BLaER1 treated with 17β-estradiol and CSF1 and Interleukin-3, amounts not matched to agents 10 nM and 100 nM (cell line): ENCODE measurements around the gene ACY1.

Source experiments
- H3K27ac ChIP-seq, 11 experiments: shearing (Covaris generic); formaldehyde crosslinking; 2 replicates each; pipeline ENCODE4 v1.8.1; 2022
- H3K27me3 ChIP-seq, 11 experiments: shearing (Covaris generic); formaldehyde crosslinking; 2 replicates each; pipeline ENCODE4 v1.8.1; 2022
- H3K36me3 ChIP-seq, 11 experiments: shearing (Covaris generic); formaldehyde crosslinking; 2 replicates each; pipeline ENCODE4 v1.8.1; 2022
- H3K4me1 ChIP-seq, 10 experiments: shearing (Covaris generic); formaldehyde crosslinking; 2 replicates each; pipeline ENCODE4 v1.8.1; 2022
- H3K4me2 ChIP-seq, 11 experiments: shearing (Covaris generic); formaldehyde crosslinking; 2 replicates each; pipeline ENCODE4 v1.8.1; 2022
- H3K4me3 ChIP-seq, 10 experiments: shearing (Covaris generic); formaldehyde crosslinking; 2 replicates each; pipeline ENCODE4 v1.8.1; 2022
- H3K9ac ChIP-seq, 11 experiments: shearing (Covaris generic); formaldehyde crosslinking; 2 replicates each; pipeline ENCODE4 v1.8.1; 2022
- H3K9me3 ChIP-seq, 11 experiments: shearing (Covaris generic); formaldehyde crosslinking; replicated peaks in 1 of 11; 2 replicates each; pipeline ENCODE4 v1.8.1; 2022
- H4K20me1 ChIP-seq, 11 experiments: shearing (Covaris generic); formaldehyde crosslinking; 2 replicates each; pipeline ENCODE4 v1.8.1; 2022
- Cebpa-rat ChIP-seq, 11 experiments: shearing (Covaris generic); IDR thresholded peaks; 2 replicates each; pipeline ENCODE4 v1.8.1; 2022

Gene ACY1

DNA sequence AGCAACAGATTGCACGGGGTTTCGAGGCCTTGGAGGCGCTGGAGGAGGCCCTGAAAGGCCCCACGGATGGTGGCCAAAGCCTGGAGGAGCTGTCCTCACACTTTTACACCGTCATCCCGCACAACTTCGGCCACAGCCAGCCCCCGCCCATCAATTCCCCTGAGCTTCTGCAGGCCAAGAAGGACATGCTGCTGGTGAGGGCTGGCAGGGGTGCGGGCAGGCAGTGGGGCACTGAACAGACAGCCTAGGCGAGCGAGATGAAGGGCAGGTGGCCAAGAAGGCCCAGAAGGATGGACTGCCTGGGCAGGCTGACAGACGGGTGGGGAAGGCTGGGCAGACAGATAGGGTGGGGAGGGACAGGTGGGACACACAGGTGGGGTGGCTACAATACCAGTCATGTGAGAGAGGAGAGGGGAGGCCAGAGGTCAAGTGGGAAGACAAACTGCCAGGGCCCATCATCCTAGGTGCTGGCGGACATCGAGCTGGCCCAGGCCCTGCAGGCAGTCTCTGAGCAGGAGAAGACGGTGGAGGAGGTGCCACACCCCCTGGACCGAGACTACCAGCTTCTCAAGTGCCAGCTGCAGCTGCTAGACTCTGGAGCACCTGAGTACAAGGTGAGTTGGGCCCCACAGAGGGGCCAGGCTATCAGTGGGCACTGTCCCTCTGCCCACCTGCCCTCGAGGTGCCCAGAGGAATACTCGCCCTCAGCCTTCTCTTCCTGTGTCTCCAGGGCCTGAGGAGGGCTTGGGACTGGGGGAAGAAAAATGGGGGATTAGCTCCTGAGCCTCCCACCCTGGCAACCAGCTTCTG, 38.1 kb upstream of the ACY1 start:
- Histone ChIP-seq H3K4me3 (no peak overlapping the region), H3K4me1 (peaks cover 23 to 31% (median 28%) of the 10 kb centered on the region in 10 experiments), H3K4me2 (no peak overlapping the region), H3K9me3 (no peaks in the 10 kb centered on the region), H3K36me3 (peaks cover 0 to 3% (median 0%) of the 10 kb centered on the region in 11 experiments; a peak in 2 of 22 replicates), H3K27me3 (no peaks in the 10 kb centered on the region), H3K9ac (no peak overlapping the region), H3K27ac (no peak overlapping the region), H4K20me1 (peaks cover 0 to 14% (median 7%) of the 10 kb centered on the region in 11 experiments; a peak in 15 of 22 replicates)
- TF ChIP-seq Cebpa-rat (IDR thresholded peaks at IDR 0.05) = no peak

DNA sequence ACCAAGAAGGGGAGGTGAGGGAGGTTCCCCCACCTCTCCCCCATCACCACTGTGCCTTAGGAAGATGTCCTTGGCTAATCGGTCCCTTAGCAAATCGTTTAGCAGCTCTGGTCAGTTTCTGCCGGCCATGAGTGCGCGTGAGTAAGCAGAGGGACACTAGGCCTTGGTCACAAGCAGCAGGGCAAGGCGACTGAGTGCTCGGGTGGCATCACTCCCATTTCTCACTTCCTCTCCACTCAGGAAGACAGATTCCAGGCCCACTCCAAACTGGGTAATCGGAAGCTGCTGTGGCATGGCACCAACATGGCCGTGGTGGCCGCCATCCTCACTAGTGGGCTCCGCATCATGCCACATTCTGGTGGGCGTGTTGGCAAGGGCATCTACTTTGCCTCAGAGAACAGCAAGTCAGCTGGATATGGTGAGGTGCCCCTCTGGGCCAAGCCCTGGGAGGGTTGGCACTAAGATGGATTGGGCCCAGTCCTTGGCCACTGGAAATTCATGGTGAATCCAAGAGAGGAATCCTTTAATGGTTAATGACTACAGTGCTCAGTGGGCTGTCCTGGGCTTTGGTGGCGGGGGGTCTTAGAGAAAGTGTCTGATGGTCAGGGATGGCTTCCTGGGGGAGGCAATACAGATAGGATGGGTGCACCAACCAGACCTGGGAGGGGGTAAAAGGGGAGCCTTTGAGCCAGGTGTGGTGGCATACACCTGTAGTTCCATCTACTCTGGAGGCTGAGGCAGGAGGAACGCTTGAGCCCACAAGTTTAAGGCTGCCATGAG, 37.2 kb upstream of the ACY1 start:
- no peaks in the 10 kb centered on the region for H3K9me3 ChIP-seq
- no peak for TF ChIP-seq Cebpa-rat (IDR thresholded peaks at IDR 0.05)
- peaks cover 14 to 22% (median 20%) of the 10 kb centered on the region in 10 experiments for H3K4me1 ChIP-seq
- peaks cover 0 to 5% (median 0%) of the 10 kb centered on the region in 11 experiments; a peak in 3 of 22 replicates for H4K20me1 ChIP-seq
- no peak overlapping the region for H3K4me2 ChIP-seq
- H3K9ac ChIP-seq = no peak overlapping the region
- no peaks in the 10 kb centered on the region for H3K27me3 ChIP-seq
- H3K36me3 ChIP-seq = no peaks in the 10 kb centered on the region; a peak in 1 of 22 replicates
- H3K27ac ChIP-seq = no peak overlapping the region
- H3K4me3 ChIP-seq = no peak overlapping the region

DNA sequence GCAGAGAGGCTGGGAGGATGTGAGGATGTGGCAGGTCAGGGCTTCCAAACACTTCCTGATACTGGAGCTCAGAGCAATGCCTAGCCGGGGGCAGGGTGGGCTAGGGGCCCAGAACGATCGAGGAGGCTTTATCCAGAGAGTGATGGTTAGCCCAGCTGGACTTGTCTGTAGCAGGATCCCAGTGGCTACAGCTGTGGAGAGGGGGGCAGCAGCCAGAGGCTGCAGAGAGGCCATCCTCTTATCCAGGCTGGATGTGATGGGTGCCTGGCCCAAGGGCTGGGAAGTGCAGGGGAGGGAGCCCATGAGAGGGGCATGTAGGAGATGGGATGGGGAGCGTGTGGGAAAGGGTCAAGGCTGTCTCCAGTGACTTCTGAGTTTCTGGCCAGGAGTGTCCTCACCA, 36.5 kb upstream of the ACY1 start:
- H3K4me1 ChIP-seq = peaks cover 12 to 22% (median 19%) of the 10 kb centered on the region in 10 experiments
- H3K36me3 ChIP-seq = no peaks in the 10 kb centered on the region; a peak in 1 of 22 replicates
- H3K27me3 ChIP-seq = no peaks in the 10 kb centered on the region
- TF ChIP-seq Cebpa-rat (IDR thresholded peaks at IDR 0.05) = no peak
- no peak overlapping the region for H3K9ac ChIP-seq
- H3K27ac ChIP-seq = no peak overlapping the region
- H4K20me1 ChIP-seq = no peaks in the 10 kb centered on the region
- H3K9me3 ChIP-seq = no peaks in the 10 kb centered on the region
- no peak overlapping the region for H3K4me2 ChIP-seq
- no peak overlapping the region for H3K4me3 ChIP-seq

DNA sequence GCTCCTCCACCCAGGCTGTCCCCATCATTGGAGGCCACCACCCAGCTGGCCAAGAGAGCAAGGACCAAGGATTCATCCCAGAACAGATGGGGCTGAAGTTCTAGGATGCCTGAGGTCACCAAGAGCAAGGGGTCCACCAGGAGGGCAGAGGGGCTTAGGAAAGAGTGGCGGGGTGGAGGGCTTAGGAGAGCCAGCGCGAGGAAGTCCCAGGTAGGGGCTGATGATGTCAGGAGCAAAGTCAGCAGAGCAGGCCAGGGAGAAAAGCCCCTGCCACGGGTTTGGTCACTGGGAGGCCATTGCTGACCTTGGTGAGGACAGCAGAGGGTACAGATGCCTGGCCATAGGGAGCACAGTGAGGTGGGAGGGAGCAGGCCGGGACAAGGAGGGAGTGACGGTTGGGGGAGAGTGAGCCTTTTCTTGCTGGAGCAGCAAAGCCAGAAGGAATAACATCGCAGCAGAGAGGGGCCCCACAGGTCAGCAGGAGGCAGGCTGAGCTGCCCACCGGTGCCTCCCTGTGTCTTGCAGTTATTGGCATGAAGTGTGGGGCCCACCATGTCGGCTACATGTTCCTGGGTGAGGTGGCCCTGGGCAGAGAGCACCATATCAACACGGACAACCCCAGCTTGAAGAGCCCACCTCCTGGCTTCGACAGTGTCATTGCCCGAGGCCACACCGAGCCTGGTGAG, 36.0 kb upstream of the ACY1 start:
- Histone ChIP-seq H3K36me3 (no peaks in the 10 kb centered on the region; a peak in 1 of 22 replicates), H3K4me3 (no peak overlapping the region), H3K9ac (no peak overlapping the region), H4K20me1 (no peaks in the 10 kb centered on the region), H3K4me2 (no peak overlapping the region), H3K27me3 (no peaks in the 10 kb centered on the region), H3K9me3 (no peaks in the 10 kb centered on the region), H3K27ac (no peak overlapping the region), H3K4me1 (peaks cover 10 to 19% (median 17%) of the 10 kb centered on the region in 10 experiments)
- TF ChIP-seq Cebpa-rat (IDR thresholded peaks at IDR 0.05) = no peak

DNA sequence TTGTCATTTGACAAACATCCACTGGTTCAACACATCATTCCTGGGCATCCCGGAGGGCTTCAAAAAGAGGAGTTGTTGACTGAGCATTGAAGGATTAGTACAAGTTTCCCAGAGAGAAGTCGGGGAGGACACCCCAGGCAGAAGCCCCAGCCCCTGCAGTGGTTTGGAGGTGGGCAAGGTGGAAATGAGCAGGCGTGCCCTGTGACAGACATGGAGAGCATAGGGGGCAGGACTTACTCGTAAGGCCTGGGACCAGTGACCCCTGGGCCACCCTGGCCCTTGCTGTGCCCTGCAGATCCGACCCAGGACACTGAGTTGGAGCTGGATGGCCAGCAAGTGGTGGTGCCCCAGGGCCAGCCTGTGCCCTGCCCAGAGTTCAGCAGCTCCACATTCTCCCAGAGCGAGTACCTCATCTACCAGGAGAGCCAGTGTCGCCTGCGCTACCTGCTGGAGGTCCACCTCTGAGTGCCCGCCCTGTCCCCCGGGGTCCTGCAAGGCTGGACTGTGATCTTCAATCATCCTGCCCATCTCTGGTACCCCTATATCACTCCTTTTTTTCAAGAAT, 35.2 kb upstream of the ACY1 start:
- Histone ChIP-seq H3K27ac (no peak overlapping the region), H3K4me2 (no peak overlapping the region), H3K9ac (no peak overlapping the region), H3K4me3 (no peak overlapping the region), H3K27me3 (peaks cover 0 to 2% (median 0%) of the 10 kb centered on the region in 11 experiments; a peak in 2 of 22 replicates), H3K4me1 (peaks cover 3 to 12% (median 10%) of the 10 kb centered on the region in 10 experiments), H3K9me3 (no peaks in the 10 kb centered on the region), H4K20me1 (no peaks in the 10 kb centered on the region), H3K36me3 (no peaks in the 10 kb centered on the region; a peak in 1 of 22 replicates)
- TF ChIP-seq Cebpa-rat (IDR thresholded peaks at IDR 0.05) = no peak

DNA sequence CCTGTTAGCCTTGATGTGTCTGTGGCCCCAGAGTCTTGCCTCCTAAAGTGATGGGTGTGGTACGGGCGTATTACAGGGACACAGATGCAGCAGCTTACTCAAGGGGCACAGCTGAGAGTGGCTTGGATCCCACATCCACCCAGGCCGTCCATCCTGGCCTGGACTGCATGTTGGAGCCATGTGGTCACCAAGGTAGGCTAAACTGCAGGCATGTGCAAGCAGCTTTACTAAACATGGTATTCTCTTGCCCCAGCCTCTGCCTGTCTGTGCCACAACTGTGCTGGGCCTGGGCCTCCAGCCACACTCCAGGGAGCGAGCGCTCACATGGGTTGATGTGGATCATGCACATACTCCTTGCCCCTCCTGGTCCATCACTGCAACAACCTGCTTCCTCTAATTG, 34.2 kb upstream of the ACY1 start:
- Histone ChIP-seq H4K20me1 (no peaks in the 10 kb centered on the region), H3K9me3 (no peaks in the 10 kb centered on the region), H3K9ac (no peak overlapping the region), H3K27ac (no peak overlapping the region), H3K4me1 (peaks cover under 1 to 8% (median 5%) of the 10 kb centered on the region in 10 experiments; a peak in 15 of 20 replicates), H3K4me2 (no peak overlapping the region), H3K36me3 (no peaks in the 10 kb centered on the region; a peak in 1 of 22 replicates), H3K4me3 (no peak overlapping the region), H3K27me3 (peaks cover 0 to 12% (median 8%) of the 10 kb centered on the region in 11 experiments; a peak in 17 of 22 replicates)
- TF ChIP-seq Cebpa-rat (IDR thresholded peaks at IDR 0.05) = no peak

DNA sequence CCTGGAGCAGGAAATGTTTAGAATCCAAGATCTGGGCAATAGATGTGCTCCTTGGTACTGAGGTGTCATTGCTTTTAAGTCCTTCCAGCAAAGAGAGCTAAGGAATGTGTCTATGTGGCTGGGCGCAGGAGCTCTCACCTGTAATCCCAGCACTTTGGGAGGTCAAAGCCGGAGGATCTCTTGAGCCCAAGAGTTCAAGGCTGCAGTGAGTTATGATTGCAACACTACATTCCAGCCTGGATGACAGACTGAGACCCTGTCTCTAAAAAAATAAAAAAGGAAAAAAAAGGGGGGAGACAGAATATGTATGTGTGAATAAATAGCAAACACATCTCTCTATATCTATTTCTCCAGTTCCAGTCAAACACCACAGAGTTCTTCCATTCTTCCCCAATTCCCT, 32.4 kb upstream of the ACY1 start:
- H3K4me1 ChIP-seq = peaks cover 8 to 26% (median 21%) of the 10 kb centered on the region in 10 experiments
- H3K9ac ChIP-seq = no peak overlapping the region
- H3K4me2 ChIP-seq = no peak overlapping the region
- no peak overlapping the region for H3K4me3 ChIP-seq
- H3K36me3 ChIP-seq = no peaks in the 10 kb centered on the region; a peak in 1 of 22 replicates
- no peaks in the 10 kb centered on the region for H3K9me3 ChIP-seq
- H3K27me3 ChIP-seq = peaks cover 16 to 30% (median 26%) of the 10 kb centered on the region in 11 experiments
- TF ChIP-seq Cebpa-rat (IDR thresholded peaks at IDR 0.05) = no peak
- H3K27ac ChIP-seq = no peak overlapping the region
- peaks cover 0 to 11% (median 7%) of the 10 kb centered on the region in 11 experiments; a peak in 12 of 22 replicates for H4K20me1 ChIP-seq

DNA sequence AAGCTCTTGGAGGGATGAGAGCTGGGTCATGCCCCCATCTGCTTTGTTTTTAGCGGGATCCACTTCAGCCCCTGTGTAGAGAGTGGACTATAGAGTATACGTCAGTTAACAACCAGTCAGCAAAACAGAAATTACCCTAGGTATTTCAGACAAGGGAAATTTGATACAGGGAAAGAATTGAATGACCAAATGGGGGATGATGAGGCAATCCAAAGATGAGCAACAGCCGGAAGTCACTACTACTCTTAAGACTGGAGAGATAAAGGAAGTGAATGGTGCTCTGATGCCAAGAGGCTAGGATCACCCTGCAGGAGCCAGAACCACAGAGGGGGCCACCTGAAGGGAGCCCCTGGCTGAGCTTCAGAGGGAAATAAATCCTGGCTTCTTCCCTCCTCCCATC, 29.9 kb upstream of the ACY1 start:
- TF ChIP-seq Cebpa-rat (IDR thresholded peaks at IDR 0.05) = no peak
- H3K27me3 ChIP-seq = peaks cover 31 to 47% (median 43%) of the 10 kb centered on the region in 11 experiments

More for the DNA sequence above, 29.9 kb upstream of the ACY1 start:
- H3K9me3 ChIP-seq = no peaks in the 10 kb centered on the region
- H3K4me1 ChIP-seq = peaks cover 20 to 48% (median 39%) of the 10 kb centered on the region in 10 experiments
- peaks cover 0 to 32% (median 18%) of the 10 kb centered on the region in 11 experiments; a peak in 15 of 22 replicates for H4K20me1 ChIP-seq
- H3K4me2 ChIP-seq = peak overlapping the region in 3 of 11 experiments; percentile 18 to 82 (median 22); a peak in 5 of 22 replicates
- no peak overlapping the region for H3K9ac ChIP-seq
- no peak overlapping the region for H3K4me3 ChIP-seq
- H3K27ac ChIP-seq = no peak overlapping the region
- peaks cover 0 to 17% (median 13%) of the 10 kb centered on the region in 11 experiments; a peak in 17 of 22 replicates for H3K36me3 ChIP-seq
